PC-3 (cell line): Measurements from ENCODE around the gene KDM6A. TPM values are rescaled to one million over a fixed set of nuclear protein-coding genes. Genes with fewer than 3 reads are reported as not detected.

Source experiments
- ATAC-seq: fragments of 200-7000 bp; cut with Tn5 transposase; 2 replicates; pipeline ENCODE4 v1.9.1; 2020; ENCODE audit warnings: mild to moderate bottlenecking, moderate library complexity
- BruUV-seq: library from RNA; stranded (reverse); fragments of 400-500 nt; replicated peaks from 2 replicates; lab custom pipeline; 2021; lab: Mats Ljungman, UMichigan
- CTCF ChIA-PET: fragments of 300-600 bp; sonication (Branson Sonifier 250); formaldehyde crosslinking; loops from one replicate; lab custom pipeline; 2022; ENCODE audit warnings: antibody characterized with exemption; lab: Charles Lee
- POLR2A ChIA-PET: fragments of 300-600 bp; sonication (Branson Sonifier 250); formaldehyde crosslinking; loops from one replicate; lab custom pipeline; 2022; ENCODE audit warnings: antibody characterized with exemption; ENCODE audit not compliant: unreplicated experiment; lab: Charles Lee
- DNase-seq: peaks from one replicate; pipeline ENCODE4 v3.0.0-alpha.2; 2015
- H2AFZ ChIP-seq: fragments of 300-600 bp; sonication (generic); 2 replicates; pipeline ENCODE4 v1.6.0; 2016; ENCODE audit warnings: antibody characterized with exemption, low read length
- H3F3A ChIP-seq: fragments of 300-600 bp; sonication (generic); one replicate; pipeline ENCODE4 v1.6.0; 2017; ENCODE audit warnings: antibody characterized with exemption, low read length, control low read depth, mild to moderate bottlenecking; ENCODE audit not compliant: unreplicated experiment
- H3K27ac ChIP-seq: fragments of 300-600 bp; sonication (generic); 2 replicates; pipeline ENCODE4 v1.5.1; 2016; ENCODE audit warnings: mild to moderate bottlenecking, low read length
- H3K27me3 ChIP-seq: fragments of 300-600 bp; sonication (generic); 2 replicates; pipeline ENCODE4 v1.6.1; 2016; ENCODE audit warnings: low read length, mixed read lengths
- H3K36me3 ChIP-seq: fragments of 300-600 bp; sonication (generic); 2 replicates; pipeline ENCODE4 v1.6.1; 2016; ENCODE audit warnings: low read depth, mixed run types, low read length, mixed read lengths
- H3K4me1 ChIP-seq: fragments of 300-600 bp; sonication (generic); 2 replicates; pipeline ENCODE4 v1.5.1; 2016; ENCODE audit warnings: low read length; ENCODE audit not compliant: insufficient read depth
- H3K4me2 ChIP-seq: fragments of 300-600 bp; sonication (generic); 2 replicates; pipeline ENCODE4 v1.6.0; 2016; ENCODE audit warnings: low read length
- H3K4me3 ChIP-seq: fragments of 300-600 bp; sonication (generic); 2 replicates; pipeline ENCODE4 v1.5.1; 2016; ENCODE audit warnings: mild to moderate bottlenecking, low read length, mixed read lengths
- H3K79me2 ChIP-seq: fragments of 300-600 bp; sonication (generic); 2 replicates; pipeline ENCODE4 v1.6.1; 2017; ENCODE audit warnings: low read length, mixed read lengths
- H3K9ac ChIP-seq: fragments of 300-600 bp; sonication (generic); 2 replicates; pipeline ENCODE4 v1.6.0; 2016; ENCODE audit warnings: mild to moderate bottlenecking, low read length
- H3K9me2 ChIP-seq: fragments of 300-600 bp; sonication (generic); replicated peaks from 2 replicates; pipeline ENCODE4 v1.6.1; 2016; ENCODE audit warnings: mixed run types, low read length, mixed read lengths
- H3K9me3 ChIP-seq: fragments of 300-600 bp; sonication (generic); 2 replicates; pipeline ENCODE4 v1.6.1; 2016; ENCODE audit warnings: low read length, mixed read lengths
- H4K20me1 ChIP-seq: fragments of 300-600 bp; sonication (generic); 2 replicates; pipeline ENCODE4 v1.6.1; 2016; ENCODE audit warnings: low read length, mixed read lengths
- EZH2 ChIP-seq: fragments of 300-600 bp; sonication (generic); IDR thresholded peaks from one replicate; pipeline ENCODE4 v1.6.1; 2017; ENCODE audit warnings: antibody characterized with exemption, mild to moderate bottlenecking, low read length; ENCODE audit not compliant: unreplicated experiment
- EZH2phosphoT487 ChIP-seq: fragments of 300-600 bp; sonication (generic); IDR thresholded peaks from 2 replicates; pipeline ENCODE4 v1.6.1; 2018; ENCODE audit warnings: mild to moderate bottlenecking, antibody characterized with exemption, low read length, borderline replicate concordance
- intact Hi-C: fragments of 100-400 bp; cut with micrococcal nuclease; formaldehyde crosslinking; loops from 2 replicates; pipeline ENCODE4 v1.9.0; 2023
- total RNA-seq: library from RNA; depleted of rRNA; stranded (reverse); fragments of >200 nt; gene quantifications from 2 replicates; pipeline ENCODE4 v1.2.3, GENCODE V29; 2014
- TF ChIP-seq, protein P1 (sequence below): fragments of 300-600 bp; sonication (generic); conservative IDR thresholded peaks from 2 replicates; pipeline ENCODE4 v1.5.1; 2017; ENCODE audit warnings: antibody characterized with exemption, low read depth, mild to moderate bottlenecking, low read length

Gene KDM6A
- total RNA-seq, 1 experiment from 2014 or later = 31.3 TPM

DNA sequence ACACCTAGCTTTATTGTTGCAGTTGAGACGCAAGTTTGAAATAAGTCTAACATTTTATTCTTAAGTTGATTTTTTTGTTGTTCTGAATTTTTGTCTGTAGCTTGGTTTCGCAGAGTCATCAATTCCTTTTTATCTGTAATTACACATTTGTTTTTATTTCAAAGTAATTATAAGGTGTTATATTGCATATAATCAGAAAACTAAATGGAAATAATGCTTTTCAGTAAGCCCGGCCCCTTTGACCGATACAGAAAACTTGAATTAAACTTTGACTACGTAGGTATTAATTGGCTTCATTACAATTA, 2.1 kb downstream of the KDM6A start:
- ATAC-seq = no peak
- no peaks in the 10 kb centered on the region for H3K27me3 ChIP-seq
- H3K79me2 ChIP-seq = peaks cover 88% of the 10 kb centered on the region
- peak overlapping the region; percentile 96 for H3K4me2 ChIP-seq
- H3K27ac ChIP-seq = no peak overlapping the region
- BruUV-seq = no TSS peak
- peaks cover 8% of the 10 kb centered on the region; the same call in 1 of the 2 replicates for H3K4me1 ChIP-seq
- H3K36me3 ChIP-seq = 0 out of 2 replicates have a peak, but pooled peaks cover 5% of the 10 kb centered on the region
- no peaks in the 10 kb centered on the region for H3K9me3 ChIP-seq
- H3F3A ChIP-seq = no peaks in the 10 kb centered on the region
- H4K20me1 ChIP-seq = peaks cover 34% of the 10 kb centered on the region
- POLR2A ChIA-PET = interaction anchor here (0.6 kb wide), 1 partner anchor 608 kb away, joined by 4 read pairs; no protein-coding TSS in a partner anchor
- intact Hi-C loops = no loop called here
- no peak for DNase-seq
- peak overlapping the region; percentile 97 for H3K9ac ChIP-seq
- TF ChIP-seq, protein P1, sequence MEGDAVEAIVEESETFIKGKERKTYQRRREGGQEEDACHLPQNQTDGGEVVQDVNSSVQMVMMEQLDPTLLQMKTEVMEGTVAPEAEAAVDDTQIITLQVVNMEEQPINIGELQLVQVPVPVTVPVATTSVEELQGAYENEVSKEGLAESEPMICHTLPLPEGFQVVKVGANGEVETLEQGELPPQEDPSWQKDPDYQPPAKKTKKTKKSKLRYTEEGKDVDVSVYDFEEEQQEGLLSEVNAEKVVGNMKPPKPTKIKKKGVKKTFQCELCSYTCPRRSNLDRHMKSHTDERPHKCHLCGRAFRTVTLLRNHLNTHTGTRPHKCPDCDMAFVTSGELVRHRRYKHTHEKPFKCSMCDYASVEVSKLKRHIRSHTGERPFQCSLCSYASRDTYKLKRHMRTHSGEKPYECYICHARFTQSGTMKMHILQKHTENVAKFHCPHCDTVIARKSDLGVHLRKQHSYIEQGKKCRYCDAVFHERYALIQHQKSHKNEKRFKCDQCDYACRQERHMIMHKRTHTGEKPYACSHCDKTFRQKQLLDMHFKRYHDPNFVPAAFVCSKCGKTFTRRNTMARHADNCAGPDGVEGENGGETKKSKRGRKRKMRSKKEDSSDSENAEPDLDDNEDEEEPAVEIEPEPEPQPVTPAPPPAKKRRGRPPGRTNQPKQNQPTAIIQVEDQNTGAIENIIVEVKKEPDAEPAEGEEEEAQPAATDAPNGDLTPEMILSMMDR = no peak
- TF ChIP-seq EZH2 (no peak), EZH2phosphoT487 (no peak)
- H3K4me3 ChIP-seq = peak overlapping the region; percentile 99
- H3K9me2 ChIP-seq = no peaks in the 10 kb centered on the region
- no peak overlapping the region for H2AFZ ChIP-seq
- CTCF ChIA-PET = no interaction called here

DNA sequence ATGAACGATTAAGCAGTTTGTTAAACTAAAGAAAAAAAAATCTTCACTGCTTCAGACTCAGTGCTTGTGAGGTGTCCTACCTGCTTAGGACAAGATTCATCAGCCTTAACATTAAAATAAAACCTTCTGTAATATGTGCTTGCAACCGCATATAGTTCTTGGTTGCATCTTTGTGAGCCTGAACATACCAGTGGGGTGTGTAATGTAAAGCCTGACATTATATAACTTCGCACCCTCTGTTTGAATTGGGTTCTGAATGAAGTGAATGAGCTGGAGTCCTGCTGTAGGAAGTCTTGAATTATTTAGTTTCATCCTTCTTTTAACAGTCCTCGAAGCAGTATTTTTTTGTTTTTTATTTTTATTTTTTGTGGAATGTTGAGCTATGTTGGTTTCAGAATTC, 3.1 kb downstream of the KDM6A start:
- peaks cover 8% of the 10 kb centered on the region; the same call in 1 of the 2 replicates for H3K4me1 ChIP-seq
- peak overlapping the region; percentile 97 for H3K9ac ChIP-seq
- H3K36me3 ChIP-seq = peaks cover 5% of the 10 kb centered on the region; the same call in 1 of the 2 replicates
- no peaks in the 10 kb centered on the region for H3K27me3 ChIP-seq
- no peak for TF ChIP-seq EZH2
- TF ChIP-seq EZH2phosphoT487 = no peak
- TF ChIP-seq, protein P1 = no peak
- ATAC-seq (no peak), DNase-seq (peak; percentile 59)
- intact Hi-C loops = no loop called here
- ChIA-PET CTCF (no interaction called here), POLR2A (interaction anchor here (0.6 kb wide), 1 partner anchor 872 kb away, joined by 3 read pairs; no protein-coding TSS in a partner anchor)
- H3K27ac ChIP-seq = no peak overlapping the region
- no peak overlapping the region for H2AFZ ChIP-seq
- peak overlapping the region; percentile 99 for H3K4me3 ChIP-seq
- peak overlapping the region; percentile 96 for H3K4me2 ChIP-seq
- no TSS peak for BruUV-seq
- H3F3A ChIP-seq = no peaks in the 10 kb centered on the region
- H3K79me2 ChIP-seq = peaks cover 95% of the 10 kb centered on the region
- peaks cover 39% of the 10 kb centered on the region for H4K20me1 ChIP-seq
- no peaks in the 10 kb centered on the region for H3K9me2 ChIP-seq
- no peaks in the 10 kb centered on the region for H3K9me3 ChIP-seq

DNA sequence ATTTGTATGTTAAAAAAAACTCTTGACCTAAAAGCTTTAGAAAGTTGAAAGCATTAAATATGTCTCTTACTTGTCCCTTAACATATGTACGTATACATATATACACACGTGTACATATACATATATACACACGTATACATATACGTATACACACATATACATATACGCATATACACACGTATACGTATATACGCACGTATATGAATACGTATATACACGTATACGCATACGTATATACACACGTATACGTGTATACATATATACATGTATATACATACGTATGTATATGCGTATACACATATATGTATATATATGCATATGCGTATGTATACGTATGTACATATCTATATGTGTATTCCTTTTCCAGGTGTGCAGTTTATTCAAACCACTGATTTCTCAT, 3.8 kb downstream of the KDM6A start:
- peak overlapping the region; percentile 33; the same call in 1 of the 2 replicates for H3K4me2 ChIP-seq
- TF ChIP-seq, protein P1 = no peak
- TF ChIP-seq EZH2 (no peak), EZH2phosphoT487 (no peak)
- no peak for ATAC-seq
- POLR2A ChIA-PET = interaction anchor here (0.6 kb wide), 1 partner anchor 871 kb away, joined by 3 read pairs; no protein-coding TSS in a partner anchor
- no peaks in the 10 kb centered on the region for H3K9me3 ChIP-seq
- no peaks in the 10 kb centered on the region for H3K9me2 ChIP-seq
- intact Hi-C loops = no loop called here
- CTCF ChIA-PET = no interaction called here
- no peaks in the 10 kb centered on the region for H3K27me3 ChIP-seq
- DNase-seq = no peak
- no peak overlapping the region for H3K4me3 ChIP-seq
- H3K79me2 ChIP-seq = peaks cover 95% of the 10 kb centered on the region
- H4K20me1 ChIP-seq = peaks cover 44% of the 10 kb centered on the region
- no TSS peak for BruUV-seq
- H3K27ac ChIP-seq = no peak overlapping the region
- no peaks in the 10 kb centered on the region for H3F3A ChIP-seq
- no peak overlapping the region for H2AFZ ChIP-seq
- H3K9ac ChIP-seq = no peak overlapping the region
- peaks cover 8% of the 10 kb centered on the region; the same call in 1 of the 2 replicates for H3K4me1 ChIP-seq
- peaks cover 5% of the 10 kb centered on the region; the same call in 1 of the 2 replicates for H3K36me3 ChIP-seq
